DMS 273 (cell line): Measurements from ENCODE around the gene AMZ2.

ENCODE experiments used
- DNase-seq: peaks from one replicate; lab custom pipeline; 2025; ENCODE audit not compliant: unreplicated experiment; lab: John Stamatoyannopoulos, UW

Gene AMZ2

GRCh38 chr17:68290268-68290954, 42.6 kb downstream of the AMZ2 start:
- peak; percentile 65 for DNase-seq

- peak; percentile 97 for DNase-seq
Measured at GRCh38 chr17:68290955-68291835, 43.4 kb downstream of the AMZ2 start, which contains the start of the genes ARSG and SLC16A6. Gene ARSG, plus strand, starts transcription at chr17:68291495. Its CDS starts 15,999 bp downstream, at chr17:68307494. Gene SLC16A6, minus strand, starts transcription at chr17:68291127. Its CDS starts 12,807 bp downstream, at chr17:68278320.

GRCh38 chr17:68291836-68292688, 44.2 kb downstream of the AMZ2 start:
- peak; percentile 93 for DNase-seq

GRCh38 chr17:68292689-68293040, 44.8 kb downstream of the AMZ2 start:
- no peak for DNase-seq

- DNase-seq, result no peak
Measured at GRCh38 chr17:68293490-68294195, 45.8 kb downstream of the AMZ2 start.

GRCh38 chr17:68294196-68294555, 46.3 kb downstream of the AMZ2 start:
- DNase-seq, result peak; percentile 31

- DNase-seq, result no peak
Measured at GRCh38 chr17:68294617-68295016, 46.8 kb downstream of the AMZ2 start.

- no peak for DNase-seq
Measured at GRCh38 chr17:68295086-68295485, 47.2 kb downstream of the AMZ2 start.

- no peak for DNase-seq
Measured at GRCh38 chr17:68296217-68297191, 48.7 kb downstream of the AMZ2 start.

GRCh38 chr17:68297195-68297594, 49.4 kb downstream of the AMZ2 start:
- DNase-seq, result no peak

GRCh38 chr17:68298601-68299000, 50.8 kb downstream of the AMZ2 start:
- DNase-seq, result no peak

GRCh38 chr17:68299817-68300216, 52.0 kb downstream of the AMZ2 start:
- no peak for DNase-seq

GRCh38 chr17:68301438-68301959, 53.7 kb downstream of the AMZ2 start:
- DNase-seq, result peak; percentile 46

- peak; percentile 80 for DNase-seq
Measured at GRCh38 chr17:68302066-68302564, 54.3 kb downstream of the AMZ2 start.

- DNase-seq, result peak; percentile 88
Measured at GRCh38 chr17:68302666-68303065, 54.8 kb downstream of the AMZ2 start.

GRCh38 chr17:68304706-68305105, 56.9 kb downstream of the AMZ2 start:
- DNase-seq, result no peak

- DNase-seq, result no peak
Measured at GRCh38 chr17:68305142-68305541, 57.3 kb downstream of the AMZ2 start.
